Transverse colon (tissue), 4 donors: ENCODE data around the gene EMC10. TPM values are rescaled to one million over a fixed set of nuclear protein-coding genes. Genes with fewer than 3 reads are reported as not detected.

ENCODE experiments used
- DNase-seq: peaks from one replicate; pipeline ENCODE4 v3.0.0-alpha.2; 2019
- H3K27ac ChIP-seq, 4 donors: fragments of 200-600 bp; sonication (generic); 2 replicates each; pipeline ENCODE4 v1.5.1; 2016 to 2018; ENCODE audit warnings: inconsistent platforms in 4 of 4
- H3K27me3 ChIP-seq: fragments of 200-600 bp; sonication (generic); 2 replicates; pipeline ENCODE4 v1.5.1; 2017; ENCODE audit warnings: inconsistent platforms
- H3K36me3 ChIP-seq, 4 donors: fragments of 200-600 bp; sonication (generic); 2 replicates each; pipeline ENCODE4 v1.5.1; 2017 to 2019; ENCODE audit warnings: inconsistent platforms in 4 of 4
- H3K4me1 ChIP-seq, 4 donors: fragments of 200-600 bp; sonication (generic); 2 replicates each; pipeline ENCODE4 v1.5.1; 2017 to 2020; ENCODE audit warnings: inconsistent platforms in 4 of 4
- H3K4me3 ChIP-seq, 4 donors: fragments of 200-600 bp; sonication (generic); 1 replicate in 1 of 4; 2 replicates in 3 of 4; pipeline versions ENCODE4 v1.5.1 to v1.6.1; 2017 to 2019; ENCODE audit warnings: inconsistent platforms in 4 of 4
- H3K9me3 ChIP-seq, 2 donors: fragments of 200-600 bp; sonication (generic); 2 replicates each; pipeline ENCODE4 v1.5.1; 2017 to 2019; ENCODE audit warnings: inconsistent platforms in 2 of 2
- CTCF ChIP-seq, 5 experiments: fragments of 200-600 bp in 3 of 5; fragments of 450-650 bp in 2 of 5; sonication (generic) in 3 of 5; IDR thresholded peaks; 1 replicate in 2 of 5; 2 replicates in 3 of 5; pipeline ENCODE4 v1.5.1; 2016 to 2017; ENCODE audit warnings: antibody characterized with exemption in 5 of 5, inconsistent platforms in 3 of 5, mild to moderate bottlenecking in 2 of 5, moderate library complexity in 1 of 5
- EP300 ChIP-seq: sonication (generic); formaldehyde crosslinking; IDR thresholded peaks from one replicate; pipeline ENCODE4 v1.6.1; 2017; ENCODE audit warnings: antibody characterized with exemption, low read depth
- POLR2A ChIP-seq: fragments of 450-650 bp; IDR thresholded peaks from one replicate; pipeline ENCODE4 v1.6.1; 2016; ENCODE audit warnings: antibody characterized with exemption, mild to moderate bottlenecking, moderate library complexity
- POLR2AphosphoS5 ChIP-seq, 3 donors: sonication (generic); formaldehyde crosslinking; IDR thresholded peaks; one replicate each; pipeline ENCODE4 v1.6.1; 2016; ENCODE audit warnings: antibody characterized with exemption in 3 of 3
- WGBS, 2 donors: methylation state at CpG; one replicate each; pipeline ENCODE4 v1.1.5; 2018; ENCODE audit warnings: low coverage in 1 of 2; 5-methylcytosine and 5-hydroxymethylcytosine counted together
- in situ Hi-C, 4 donors: fragments of 200-750 bp; cut with MboI; loops; one replicate each; pipeline versions ENCODE4 v1.15.0 to v1.15.1; 2017; ENCODE audit warnings: low sequenced_read_pairs in 3 of 4, low pct_ligation_motif_present in 1 of 4, low pct_unique_long_range_greater_than_20kb in 1 of 4
- intact Hi-C: fragments of 100-400 bp; cut with DNase I; formaldehyde crosslinking; loops from one replicate; pipeline ENCODE4 v1.15.1; 2023; ENCODE audit warnings: low total_unique reads
- total RNA-seq, 4 donors: library from RNA; depleted of rRNA; stranded (reverse); fragments of >200 nt; gene quantifications; one replicate each; pipeline ENCODE4 v1.1.0, GENCODE V29; 2016

Gene EMC10
- total RNA-seq, 4 donors from 2014 or later = 50.5 to 117 (median 78.7) TPM

GRCh38 chr19:50479761-50480251, 3.5 kb downstream of the EMC10 start:
- Histone ChIP-seq H3K4me1 (peaks cover 6 to 16% (median 10%) of the 10 kb centered on the region in 4 donors), H3K9me3 (no peaks in the 10 kb centered on the region), H3K36me3 (peaks cover 0 to 37% (median 15%) of the 10 kb centered on the region in 4 donors), H3K27me3 (no peaks in the 10 kb centered on the region), H3K4me3 (no peak overlapping the region), H3K27ac (no peak overlapping the region)
- intact Hi-C loops (loop anchor here (5.0 kb wide), 1 partner anchor 1933 kb away; no protein-coding TSS in a partner anchor), in situ Hi-C loops (no loop called here)
- 99% methylated on average over 15 of the region's 16 CpGs; no CpG with 5 or more reads in 1 of the 2 donors for WGBS, 2 donors
- DNase-seq = no peak
- no peak for TF ChIP-seq POLR2A
- TF ChIP-seq CTCF (IDR thresholded peaks at IDR 0.05) = no peak
- TF ChIP-seq EP300 = no peak
- no peak for TF ChIP-seq POLR2AphosphoS5 (IDR thresholded peaks at IDR 0.05)

- peaks cover 0 to 37% (median 15%) of the 10 kb centered on the region in 4 donors for H3K36me3 ChIP-seq
- H3K9me3 ChIP-seq = no peaks in the 10 kb centered on the region
- no peak for DNase-seq
- H3K27ac ChIP-seq = no peak overlapping the region
- TF ChIP-seq EP300 (no peak), POLR2A (no peak), POLR2AphosphoS5 (IDR thresholded peaks at IDR 0.05) (no peak), CTCF (IDR thresholded peaks at IDR 0.05) (no peak)
- intact Hi-C loops = no loop called here
- in situ Hi-C loops = no loop called here
- 92% methylated on average over 37 of the region's 37 CpGs; no CpG with 5 or more reads in 1 of the 2 donors for WGBS, 2 donors
- H3K4me1 ChIP-seq = peaks cover 6 to 16% (median 10%) of the 10 kb centered on the region in 4 donors
- H3K27me3 ChIP-seq = no peaks in the 10 kb centered on the region
- no peak overlapping the region for H3K4me3 ChIP-seq
These were observed 4.2 kb downstream of the EMC10 start for GRCh38 chr19:50480281-50481111.

GRCh38 chr19:50481351-50482149, 5.2 kb downstream of the EMC10 start:
- Histone ChIP-seq H3K4me3 (no peak overlapping the region), H3K9me3 (no peaks in the 10 kb centered on the region), H3K27ac (no peak overlapping the region), H3K36me3 (peaks cover 0 to 37% (median 15%) of the 10 kb centered on the region in 4 donors), H3K27me3 (no peaks in the 10 kb centered on the region), H3K4me1 (peaks cover 6 to 16% (median 10%) of the 10 kb centered on the region in 4 donors)
- intact Hi-C loops (no loop called here), in situ Hi-C loops (no loop called here)
- 60 to 91% methylated on average over 1 to 20 of the region's 27 CpGs for WGBS, 2 donors
- DNase-seq = no peak
- no peak for TF ChIP-seq CTCF (IDR thresholded peaks at IDR 0.05)
- no peak for TF ChIP-seq POLR2A
- no peak for TF ChIP-seq POLR2AphosphoS5 (IDR thresholded peaks at IDR 0.05)
- TF ChIP-seq EP300 = no peak
